Measurements from ENCODE around the gene PANK4.

PANK4 gene

GRCh38 chr1:2534687-2535441 is 8.5 kb upstream of the PANK4 start:
- TF ChIP-seq POLR2A (IDR thresholded peaks at IDR 0.05; ENCODE audit: low read depth, low read length), result no peak
- FAIRE-seq (no peak), DNase-seq (ENCODE audit: insufficient read length, low spot score) (peak; percentile 64)

GRCh38 chr1:2534315-2534686 is 7.9 kb upstream of the PANK4 start:
- TF ChIP-seq POLR2A (IDR thresholded peaks at IDR 0.05; ENCODE audit: low read depth, low read length), result no peak
- DNase-seq (ENCODE audit: insufficient read length, low spot score) (no peak), FAIRE-seq (no peak)

DNA sequence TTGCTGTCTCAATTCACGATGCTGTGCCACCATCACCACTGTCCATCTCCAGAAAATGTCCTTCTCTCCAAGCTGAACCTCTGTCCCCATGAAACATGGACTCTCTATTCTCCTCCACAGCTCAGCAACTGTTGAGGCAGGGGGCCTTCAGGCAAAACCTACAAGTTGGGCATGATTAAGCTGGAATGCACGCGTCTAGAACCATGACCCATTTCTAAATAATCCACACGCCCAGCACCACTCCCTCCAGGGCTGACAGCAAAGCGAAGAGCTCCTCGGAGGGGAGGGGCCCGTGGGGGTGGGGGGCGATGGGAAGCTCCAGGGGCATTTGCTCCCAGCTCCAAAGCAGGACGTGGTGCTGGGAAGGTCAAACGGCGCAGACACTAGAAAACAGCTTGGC is 7.0 kb upstream of the PANK4 start:
- TF ChIP-seq POLR2A (IDR thresholded peaks at IDR 0.05; ENCODE audit: low read depth, low read length), result no peak
- FAIRE-seq (no peak), DNase-seq (ENCODE audit: insufficient read length, low spot score) (no peak)

DNA sequence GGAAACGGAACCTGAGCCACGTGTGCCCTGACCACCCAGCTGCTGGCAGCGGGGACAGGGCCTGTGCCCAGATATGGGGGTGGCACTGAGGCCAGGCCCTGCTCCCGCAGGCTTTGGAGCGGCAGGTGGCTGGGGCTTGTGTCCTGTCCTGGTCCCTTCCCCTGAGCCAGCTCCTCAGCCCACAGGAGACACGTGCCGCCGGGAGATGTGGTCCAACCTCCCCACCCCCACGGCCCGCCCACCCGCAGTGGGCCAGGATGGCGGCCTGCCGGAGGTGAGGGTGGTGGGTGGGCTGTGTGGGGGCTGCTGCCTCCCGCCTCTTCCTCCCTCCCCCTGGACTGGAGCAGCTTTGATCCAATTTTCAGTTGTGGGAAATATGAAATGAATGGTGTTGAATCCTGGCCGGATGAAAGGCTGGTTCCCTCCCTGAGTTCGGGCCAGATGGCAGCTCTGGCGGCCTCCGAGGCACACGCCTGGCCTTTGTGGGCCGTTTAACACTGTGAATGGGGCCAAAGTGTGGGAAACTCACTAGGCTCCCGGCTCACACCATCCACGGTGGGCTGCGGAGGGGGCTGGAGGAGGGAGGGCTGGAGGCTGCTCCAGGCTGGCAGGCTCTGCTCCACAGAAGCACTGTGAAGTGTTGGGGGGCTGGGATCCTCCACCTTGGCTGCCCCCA is 6.2 kb upstream of the PANK4 start:
- FAIRE-seq (no peak), DNase-seq (ENCODE audit: insufficient read length, low spot score) (no peak)
- TF ChIP-seq POLR2A (IDR thresholded peaks at IDR 0.05; ENCODE audit: low read depth, low read length), result no peak

- peak; percentile 50 for DNase-seq (ENCODE audit: insufficient read length, low spot score)
- FAIRE-seq, result no peak
These were observed 4.3 kb upstream of the PANK4 start for GRCh38 chr1:2530513-2531361.

GRCh38 chr1:2529784-2530512 is 3.6 kb upstream of the PANK4 start, which contains the start of gene HES5:
Gene HES5, minus strand, starts transcription at chr1:2530263. Its CDS starts 99 bp downstream, at chr1:2530164.
- no peak for TF ChIP-seq POLR2A (IDR thresholded peaks at IDR 0.05; ENCODE audit: low read depth, low read length)
- DNase-seq (ENCODE audit: insufficient read length, low spot score), result no peak
- no peak for FAIRE-seq

More at GRCh38 chr1:2530513-2531361, 4.3 kb upstream of the PANK4 start:
- no peak for TF ChIP-seq POLR2A (IDR thresholded peaks at IDR 0.05; ENCODE audit: low read depth, low read length)

GRCh38 chr1:2528966-2529783 is 2.8 kb upstream of the PANK4 start:
- no peak for TF ChIP-seq POLR2A (IDR thresholded peaks at IDR 0.05; ENCODE audit: low read depth, low read length)
- DNase-seq (ENCODE audit: insufficient read length, low spot score) (no peak), FAIRE-seq (no peak)

DNA sequence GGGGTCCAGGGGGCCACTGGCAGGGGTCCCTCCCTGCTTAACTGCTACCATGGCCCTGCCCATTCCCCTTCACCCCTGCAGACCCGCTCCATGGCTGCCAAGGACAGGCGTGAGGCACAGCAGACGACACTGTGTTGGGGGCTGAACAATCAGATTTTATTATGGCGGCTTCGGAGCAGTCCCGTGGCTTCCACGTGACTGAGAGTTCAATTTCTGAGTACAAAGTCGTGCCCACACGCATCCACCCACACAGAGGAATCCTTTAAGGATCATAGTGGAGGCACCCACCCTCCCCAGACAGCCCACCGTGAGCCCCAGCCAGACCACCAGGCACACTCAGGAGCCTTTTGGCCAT is 2.2 kb upstream of the PANK4 start:
- no peak for TF ChIP-seq POLR2A (IDR thresholded peaks at IDR 0.05; ENCODE audit: low read depth, low read length)
- no peak for DNase-seq (ENCODE audit: insufficient read length, low spot score)
- FAIRE-seq, result no peak

DNA sequence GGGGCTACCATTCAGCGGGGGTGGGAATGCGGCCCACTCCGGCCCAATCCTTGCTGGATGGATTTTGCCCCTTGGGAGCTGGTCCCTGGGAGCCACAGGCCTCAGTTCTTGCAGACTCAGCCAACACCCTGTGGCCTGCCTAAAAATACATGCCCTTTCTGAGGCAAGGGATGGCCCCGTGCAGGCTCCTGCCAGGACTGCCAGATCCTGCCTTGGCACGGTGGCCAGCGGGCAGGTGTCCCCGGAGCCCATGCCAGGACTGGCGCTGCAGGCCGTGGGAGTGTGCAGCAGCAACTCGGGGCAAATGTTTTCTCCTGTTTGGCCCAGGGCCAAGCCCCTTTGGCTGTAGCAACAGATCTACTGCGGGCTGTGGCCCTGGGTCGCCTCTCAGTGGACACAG is 1.6 kb upstream of the PANK4 start:
- DNase-seq (ENCODE audit: insufficient read length, low spot score) (no peak), FAIRE-seq (no peak)

DNA sequence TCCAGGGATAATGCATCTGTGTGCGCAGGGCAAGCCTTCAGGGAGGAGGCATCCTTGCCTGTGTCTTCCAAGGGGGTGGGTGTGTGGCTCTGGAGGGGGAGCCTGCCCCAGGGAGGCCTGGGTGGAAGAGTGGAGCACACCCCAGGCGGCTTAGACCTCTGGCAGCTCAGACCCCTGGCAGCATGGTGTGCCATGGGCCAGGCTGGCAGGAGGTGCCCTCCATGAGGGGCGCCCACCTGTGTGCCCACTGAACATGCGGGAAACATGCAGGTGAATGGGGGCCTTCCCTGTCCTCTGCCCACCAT is 1.1 kb upstream of the PANK4 start:
- TF ChIP-seq POLR2A (IDR thresholded peaks at IDR 0.05; ENCODE audit: low read depth, low read length), result no peak
- FAIRE-seq (no peak), DNase-seq (ENCODE audit: insufficient read length, low spot score) (no peak)

More for the DNA sequence above, 1.6 kb upstream of the PANK4 start:
- no peak for TF ChIP-seq POLR2A (IDR thresholded peaks at IDR 0.05; ENCODE audit: low read depth, low read length)

GRCh38 chr1:2526824-2527555 is 594 bp upstream of the PANK4 start:
- FAIRE-seq (no peak), DNase-seq (ENCODE audit: insufficient read length, low spot score) (peak; percentile 80)
- no peak for TF ChIP-seq POLR2A (IDR thresholded peaks at IDR 0.05; ENCODE audit: low read depth, low read length)

DNA sequence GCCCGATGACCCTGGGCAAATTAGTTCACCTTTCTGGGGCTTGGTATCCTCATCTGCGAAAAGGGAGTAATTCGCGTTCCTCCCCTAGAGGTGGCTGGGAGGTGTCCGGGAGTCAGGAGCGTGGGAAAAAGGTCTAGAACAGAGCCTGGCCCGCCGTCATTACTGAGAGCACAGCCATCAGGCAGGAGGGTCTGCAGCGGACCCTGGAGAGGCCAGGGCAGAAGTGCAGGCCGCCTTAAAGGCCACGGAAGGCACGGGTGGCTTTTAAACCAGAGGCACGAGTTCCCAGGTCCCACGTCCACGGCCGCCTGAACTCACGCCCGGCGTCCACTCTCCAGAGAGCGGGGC is 850 bp downstream of the PANK4 start:
- no peak for DNase-seq (ENCODE audit: insufficient read length, low spot score)
- no peak for TF ChIP-seq POLR2A (IDR thresholded peaks at IDR 0.05; ENCODE audit: low read depth, low read length)
- FAIRE-seq, result no peak
